Measurements from ENCODE around the gene TPCN1.

Gene TPCN1

GRCh38 chr12:113347892-113348291 is 126.6 kb downstream of the TPCN1 start:
- DNase-seq = no peak
